Ovary (tissue), 3 donors: ENCODE results near the gene TMEM117.

Experiments
- POLR2A ChIP-seq: fragments of 450-650 bp; IDR thresholded peaks from one replicate; pipeline ENCODE4 v1.6.1; 2017; ENCODE audit warnings: antibody characterized with exemption, mild to moderate bottlenecking, moderate library complexity
- TF ChIP-seq, protein P1 (sequence below), 3 donors: fragments of 450-650 bp in 2 of 3; fragments of 200-600 bp in 1 of 3; IDR thresholded peaks; one replicate each; pipeline versions ENCODE4 v1.5.1 to v1.8.0; 2016 to 2022; ENCODE audit warnings: antibody characterized with exemption in 3 of 3, mild to moderate bottlenecking in 1 of 3
- donor health status: DM: no; HTN: no; CAD: no.

- TF ChIP-seq, protein P1, sequence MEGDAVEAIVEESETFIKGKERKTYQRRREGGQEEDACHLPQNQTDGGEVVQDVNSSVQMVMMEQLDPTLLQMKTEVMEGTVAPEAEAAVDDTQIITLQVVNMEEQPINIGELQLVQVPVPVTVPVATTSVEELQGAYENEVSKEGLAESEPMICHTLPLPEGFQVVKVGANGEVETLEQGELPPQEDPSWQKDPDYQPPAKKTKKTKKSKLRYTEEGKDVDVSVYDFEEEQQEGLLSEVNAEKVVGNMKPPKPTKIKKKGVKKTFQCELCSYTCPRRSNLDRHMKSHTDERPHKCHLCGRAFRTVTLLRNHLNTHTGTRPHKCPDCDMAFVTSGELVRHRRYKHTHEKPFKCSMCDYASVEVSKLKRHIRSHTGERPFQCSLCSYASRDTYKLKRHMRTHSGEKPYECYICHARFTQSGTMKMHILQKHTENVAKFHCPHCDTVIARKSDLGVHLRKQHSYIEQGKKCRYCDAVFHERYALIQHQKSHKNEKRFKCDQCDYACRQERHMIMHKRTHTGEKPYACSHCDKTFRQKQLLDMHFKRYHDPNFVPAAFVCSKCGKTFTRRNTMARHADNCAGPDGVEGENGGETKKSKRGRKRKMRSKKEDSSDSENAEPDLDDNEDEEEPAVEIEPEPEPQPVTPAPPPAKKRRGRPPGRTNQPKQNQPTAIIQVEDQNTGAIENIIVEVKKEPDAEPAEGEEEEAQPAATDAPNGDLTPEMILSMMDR (IDR thresholded peaks at IDR 0.05), result no peak
- no peak for TF ChIP-seq POLR2A
Measured at GRCh38 chr12:44247588-44247987, 411.7 kb downstream of the TMEM117 start.
